Heart right ventricle (tissue), 16 donors: Measurements from ENCODE around the gene EEPD1. TPM values are rescaled to one million over a fixed set of nuclear protein-coding genes. Genes with fewer than 3 reads are reported as not detected.
"Not testable (repeated sequence)": the region's sequence is repeated elsewhere in the genome, so short reads cannot be mapped to it uniquely, and the experiment has no call there.

Experiments
- ATAC-seq, 8 donors: fragments of 200-7000 bp; cut with Tn5 transposase; one replicate each; pipeline ENCODE4 v1.9.1; 2020; ENCODE audit warnings: mild to moderate bottlenecking in 8 of 8, moderate library complexity in 8 of 8, moderate number of reproducible peaks in 1 of 8
- DNase-seq, 2 donors: peaks; one replicate each; pipeline ENCODE4 v3.0.0-alpha.2; 2020
- H3K27ac ChIP-seq, 10 donors: fragments of 200-600 bp; sonication (generic) in 2 of 10; one replicate each; pipeline versions ENCODE4 v1.5.0 to v1.8.0; 2020 to 2022; ENCODE audit warnings: mild to moderate bottlenecking in 3 of 10
- H3K27me3 ChIP-seq, 7 donors: fragments of 200-600 bp; one replicate each; pipeline ENCODE4 v1.8.0; 2021 to 2022; ENCODE audit warnings: mild to moderate bottlenecking in 2 of 7
- H3K36me3 ChIP-seq, 9 donors: fragments of 200-600 bp; sonication (generic) in 1 of 9; one replicate each; pipeline versions ENCODE4 v1.5.0 to v1.8.0; 2020 to 2022; ENCODE audit warnings: mild to moderate bottlenecking in 2 of 9
- H3K4me1 ChIP-seq, 9 donors: fragments of 200-600 bp; sonication (generic) in 1 of 9; one replicate each; pipeline versions ENCODE4 v1.5.0 to v1.8.0; 2020 to 2022; ENCODE audit warnings: mild to moderate bottlenecking in 4 of 9
- H3K4me3 ChIP-seq, 10 donors: fragments of 200-600 bp; sonication (generic) in 2 of 10; one replicate each; pipeline versions ENCODE4 v1.5.0 to v1.8.0; 2020 to 2022; ENCODE audit warnings: mild to moderate bottlenecking in 7 of 10, moderate library complexity in 2 of 10
- H3K9me3 ChIP-seq, 11 donors: fragments of 200-600 bp in 10 of 11; sonication (generic) in 2 of 11; one replicate each; pipeline versions ENCODE4 v1.5.0 to v1.8.0; 2013 to 2022; ENCODE audit warnings: mild to moderate bottlenecking in 2 of 11, control low read depth in 1 of 11, moderate library complexity in 1 of 11
- CTCF ChIP-seq, 9 donors: fragments of 200-600 bp; sonication (generic) in 2 of 9; IDR thresholded peaks; one replicate each; pipeline versions ENCODE4 v1.5.0 to v1.8.0; 2021 to 2022; ENCODE audit warnings: antibody characterized with exemption in 9 of 9, mild to moderate bottlenecking in 5 of 9, moderate library complexity in 1 of 9
- WGBS, 2 donors: extraction: QIAGEN DNeasy Blood & Tissue Kit; methylation state at CpG; one replicate each; pipeline ENCODE4 v1.1.7; 2013; ENCODE audit warnings: inconsistent platforms in 1 of 2; 5-methylcytosine and 5-hydroxymethylcytosine counted together
- intact Hi-C, 10 donors: fragments of 100-400 bp; cut with DNase I; formaldehyde crosslinking; loops; one replicate each; pipeline versions ENCODE4 v1.11.1 to v1.14.2; 2022
- polyA plus RNA-seq, 2 donors: library from polyadenylated mRNA; stranded (reverse); fragments of 200-250 nt; gene quantifications; one replicate each; pipeline ENCODE4 v1.2.3, GENCODE V29; 2013
- total RNA-seq, 10 donors: library from RNA; stranded (reverse); fragmentation: NEBNext Ultra II Directional in 3 of 10; extraction: Animal tissue kit (Norgen Biotek cat#: 25700) in 3 of 10; gene quantifications; one replicate each; pipeline versions ENCODE4 v1.2.1 to v1.2.4, GENCODE V29; 2021 to 2023
- donor health status: Arrhythmogenic right ventricular cardiomyopathy.
- donor health status: ischemic (EF 13 %, LVEDD 7.1; RV severe dilation, severe dysfunction).
- donor health status: healthy with polysubstance abuse.
- donor health status: DM: no; HTN: yes; CAD: no.
- donor health status: DM: no; HTN: no; CAD: no.
- donor health status: ischemic (EF 25% LVEDD 6.9; RV normal size, moderate dysfunction).
- donor health status: ischemic (EF 25% LVEDD 5.7; RV mildly dilated, moderate dysfunction).
- donor health status: healthy.
- donor health status: DM: yes; HTN: yes; CAD: no.
- donor health status: Ischemic cardiomyopathy.
- donor health status: ischemic (EF 35%, LVEDD 5.7; RV mildly dilated, moderate dysfunction).
- donor health status: nonischemic (EF 11% LVEDD 7.7; RV severe dilation, severe dysfunction).
- donor health status: DM: yes; HTN: yes; CAD: no.
- donor health status: PGD.
- donor health status: ischemic (EF 29% LVEDD 5.4; RV normal size, mild dysfunction).
- donor health status: nonischemic (EF 23%, LVEDD 6.1; RV moderate dilation, normal function).

The EEPD1 gene
- total and polyA plus RNA-seq, 12 donors, result 6.1 to 15.2 (median 8.4) TPM

DNA sequence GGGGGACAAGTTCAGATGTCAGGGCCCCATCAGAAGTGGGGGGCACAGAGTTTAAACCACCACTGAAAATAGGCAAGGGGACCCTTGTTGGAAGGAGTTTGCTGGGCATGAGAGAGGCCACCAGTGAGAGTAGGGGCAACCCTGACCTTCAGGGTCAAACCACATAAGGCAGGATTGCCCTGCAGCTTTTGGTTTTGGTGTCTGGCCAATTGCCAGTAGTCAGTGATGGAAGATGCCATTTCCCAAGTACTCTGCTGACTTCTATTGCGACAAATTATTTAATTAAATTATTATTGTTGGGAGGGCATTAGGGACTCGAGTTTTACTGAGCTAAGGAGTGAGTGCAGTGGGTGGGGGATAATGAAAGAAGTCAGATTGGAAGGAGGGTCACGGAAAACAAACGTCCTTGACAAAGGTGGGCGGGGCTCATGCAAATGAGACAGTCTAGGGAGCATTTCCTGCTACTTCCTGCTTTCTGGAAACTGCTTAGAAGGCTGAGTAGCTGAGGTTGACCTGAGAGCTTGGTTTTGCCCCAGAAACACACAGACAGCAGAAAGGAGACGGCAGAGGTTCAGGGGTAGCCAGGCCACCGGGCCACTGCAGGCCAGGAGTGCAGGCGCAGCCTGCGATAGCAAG lies 162.4 kb downstream of the EEPD1 start:
- no peaks in the 10 kb centered on the region for H3K27me3 ChIP-seq
- WGBS, 2 donors, result 65 to 69% methylated on average over 9 of the region's 9 CpGs
- DNase-seq, result no peak
- no peaks in the 10 kb centered on the region for H3K9me3 ChIP-seq
- no peak for TF ChIP-seq CTCF (IDR thresholded peaks at IDR 0.05)
- intact Hi-C loops, result loop anchor here in 4 of 10 donors (5.0 to 10.0 kb wide), 2 partner anchors 328 to 401 kb away; no protein-coding TSS in a partner anchor
- H3K36me3 ChIP-seq, result no peaks in the 10 kb centered on the region
- peaks cover 0 to 9% (median 0%) of the 10 kb centered on the region in 9 donors for H3K4me1 ChIP-seq
- no peak overlapping the region for H3K4me3 ChIP-seq
- no peak overlapping the region for H3K27ac ChIP-seq
- ATAC-seq, result peak in 3 of 8 donors; percentile 29 to 38 (median 30)

GRCh38 chr7:36316319-36316718 lies 163.3 kb downstream of the EEPD1 start:
- intact Hi-C loops, result loop anchor here in 5 of 10 donors (2.0 to 10.0 kb wide), 3 partner anchors 329 to 402 kb away; no protein-coding TSS in a partner anchor

DNA sequence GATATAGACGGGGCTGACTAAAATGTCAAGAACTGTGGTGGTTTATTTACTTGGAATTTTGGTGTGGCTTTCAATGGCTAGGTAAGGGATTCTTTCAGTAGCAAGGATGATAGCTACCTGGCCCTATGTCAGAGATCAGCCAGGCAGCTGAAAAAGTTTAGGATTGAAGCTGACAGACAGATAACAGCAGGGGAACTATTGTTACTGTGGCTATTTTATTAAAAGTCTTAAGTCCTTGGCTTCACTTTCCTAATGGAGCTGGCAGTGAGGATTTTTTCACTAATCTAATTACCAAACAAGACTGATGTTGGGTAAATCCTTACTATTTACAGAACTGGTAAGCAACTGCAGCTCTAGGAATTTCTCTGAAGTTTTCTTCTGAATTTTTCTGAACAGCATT lies 164.2 kb downstream of the EEPD1 start:
- Histone ChIP-seq H3K9me3 (no peaks in the 10 kb centered on the region), H3K4me1 (peaks cover 0 to 9% (median 0%) of the 10 kb centered on the region in 9 donors), H3K4me3 (no peak overlapping the region), H3K36me3 (no peaks in the 10 kb centered on the region), H3K27ac (no peak overlapping the region), H3K27me3 (no peaks in the 10 kb centered on the region)
- intact Hi-C loops, result loop anchor here in 5 of 10 donors (2.0 to 10.0 kb wide), 3 partner anchors 330 to 402 kb away; no protein-coding TSS in a partner anchor
- DNase-seq, result no peak
- no peak for TF ChIP-seq CTCF (IDR thresholded peaks at IDR 0.05)
- no peak for ATAC-seq
- WGBS, 2 donors, result 96 to 97% methylated on average over 1 of the region's 1 CpG

More at GRCh38 chr7:36316319-36316718, 163.3 kb downstream of the EEPD1 start:
- WGBS, 2 donors, result 96 to 100% methylated on average over 7 of the region's 7 CpGs
- Histone ChIP-seq H3K4me1 (peaks cover 0 to 9% (median 0%) of the 10 kb centered on the region in 9 donors), H3K36me3 (no peaks in the 10 kb centered on the region), H3K27me3 (no peaks in the 10 kb centered on the region), H3K9me3 (no peaks in the 10 kb centered on the region), H3K4me3 (no peak overlapping the region), H3K27ac (no peak overlapping the region)
- DNase-seq (no peak), ATAC-seq (no peak)
- TF ChIP-seq CTCF (IDR thresholded peaks at IDR 0.05), result no peak

- intact Hi-C loops, result loop anchor here in 6 of 10 donors (2.0 to 10.0 kb wide), 4 partner anchors 25 to 403 kb away; no protein-coding TSS in a partner anchor
- DNase-seq (no peak), ATAC-seq (no peak)
- no peaks in the 10 kb centered on the region for H3K9me3 ChIP-seq
- no peaks in the 10 kb centered on the region for H3K36me3 ChIP-seq
- WGBS, 2 donors, result 83 to 88% methylated on average over 8 of the region's 8 CpGs
- no peak overlapping the region for H3K27ac ChIP-seq
- no peak overlapping the region for H3K4me3 ChIP-seq
- no peaks in the 10 kb centered on the region for H3K27me3 ChIP-seq
- peaks cover 0 to 9% (median 0%) of the 10 kb centered on the region in 9 donors for H3K4me1 ChIP-seq
- TF ChIP-seq CTCF (IDR thresholded peaks at IDR 0.05), result no peak
These were observed 165.1 kb downstream of the EEPD1 start for GRCh38 chr7:36318116-36318515.

- not testable (repeated sequence) for H3K27me3 ChIP-seq, H3K36me3 ChIP-seq, H3K9me3 ChIP-seq, ATAC-seq, H3K4me3 ChIP-seq, H3K4me1 ChIP-seq, H3K27ac ChIP-seq, DNase-seq
- WGBS, 2 donors, result 95 to 98% methylated on average over 3 of the region's 3 CpGs
- intact Hi-C loops, result loop anchor here in 2 of 10 donors (2.0 kb wide), 1 partner anchor 336 kb away; no protein-coding TSS in a partner anchor
These were observed 168.2 kb downstream of the EEPD1 start for GRCh38 chr7:36321284-36321683.
